Stimulated activated CD8-positive, alpha-beta memory T cell treated with anti-CD3 and anti-CD28 coated beads, Interleukin-15, amount 100 ng/mL, for 1 hour (primary cell): ENCODE measurements around the gene FOXO4.

ENCODE experiments used
- DNase-seq: peaks from one replicate; pipeline ENCODE4 v3.0.0-alpha.2; 2020; ENCODE audit warnings: low read depth

Gene FOXO4

DNA sequence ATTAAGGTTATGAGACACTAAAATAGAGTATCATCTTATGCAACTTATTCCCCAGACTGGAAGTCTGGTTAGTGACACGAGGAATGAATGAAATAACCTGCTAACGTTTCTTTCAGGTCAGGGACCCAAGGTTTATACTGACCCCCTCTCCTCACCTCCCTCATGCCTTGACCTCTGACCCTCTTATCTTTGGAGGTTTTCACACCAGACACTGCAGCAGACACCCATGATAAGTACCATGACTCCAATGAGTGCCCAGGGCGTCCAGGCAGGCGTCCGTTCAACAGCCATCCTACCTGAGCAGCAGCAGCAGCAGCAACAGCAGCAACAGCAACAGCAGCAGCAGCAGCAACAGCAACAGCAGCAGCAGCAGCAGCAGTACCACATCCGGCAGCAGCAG lies 44.8 kb downstream of the FOXO4 start:
- DNase-seq: no peak

DNA sequence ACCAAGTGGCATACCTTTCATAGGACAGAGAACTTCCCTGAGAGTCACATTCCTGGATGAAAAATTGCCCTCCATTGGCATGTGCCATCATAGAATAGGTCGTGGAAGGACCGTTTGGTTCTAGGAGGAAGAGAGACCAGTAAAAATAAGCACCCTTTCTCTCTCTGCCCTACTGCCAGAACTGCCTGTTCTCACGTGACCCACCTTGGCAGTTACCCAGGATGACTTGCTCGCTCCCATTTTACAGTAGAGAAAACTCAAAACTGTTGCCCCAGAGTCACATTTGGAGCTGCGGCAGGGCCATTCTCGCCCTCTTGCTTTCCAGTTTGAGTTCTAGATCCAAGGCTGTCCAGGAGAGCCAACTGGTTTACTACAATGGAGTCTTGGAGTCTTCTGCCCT lies 47.9 kb downstream of the FOXO4 start:
- no peak for DNase-seq

GRCh38 chrX:71144651-71145050 lies 49.0 kb downstream of the FOXO4 start, which contains the start of gene NLGN3:
NLGN3 (plus strand) TSS chrX:71144841; CDS start chrX:71147750, 2,909 bp downstream.
- DNase-seq: no peak

- no peak for DNase-seq
These were observed 52.0 kb downstream of the FOXO4 start for GRCh38 chrX:71147496-71148277.

- DNase-seq: no peak
These were observed 52.6 kb downstream of the FOXO4 start for GRCh38 chrX:71148278-71148663.

GRCh38 chrX:71151366-71151765 lies 55.7 kb downstream of the FOXO4 start:
- DNase-seq: no peak
